Measurements from ENCODE around the gene DDO. TPM values are rescaled to one million over a fixed set of nuclear protein-coding genes. Genes with fewer than 3 reads are reported as not detected.

Gene DDO
- total and polyA plus RNA-seq, 9 donors = 0.45 to 2.5 (median 0.88) TPM; not detected in 3

GRCh38 chr6:110401585-110402176 lies 13.7 kb downstream of the DDO start:
- intact Hi-C loops (cut with DNase I) = no loop called here
- Histone ChIP-seq H3K27me3 (no peaks in the 10 kb centered on the region), H3K36me3 (no peaks in the 10 kb centered on the region), H3K4me1 (ENCODE audit: insufficient read depth) (peaks cover 3% of the 10 kb centered on the region), H3K9me3 (no peaks in the 10 kb centered on the region), H3K4me3 (no peak overlapping the region), H3K27ac (no peak overlapping the region)
- no peak for TF ChIP-seq EP300 (IDR thresholded peaks at IDR 0.05)
- TF ChIP-seq POLR2A (IDR thresholded peaks at IDR 0.05) = no peak
- 84 to 90% (median 90%) methylated on average over 4 of the region's 4 CpGs for WGBS, 3 donors
- no peak for DNase-seq

- no peaks in the 10 kb centered on the region for H3K36me3 ChIP-seq
These were observed 15.2 kb downstream of the DDO start for GRCh38 chr6:110400208-110400607.

DNA sequence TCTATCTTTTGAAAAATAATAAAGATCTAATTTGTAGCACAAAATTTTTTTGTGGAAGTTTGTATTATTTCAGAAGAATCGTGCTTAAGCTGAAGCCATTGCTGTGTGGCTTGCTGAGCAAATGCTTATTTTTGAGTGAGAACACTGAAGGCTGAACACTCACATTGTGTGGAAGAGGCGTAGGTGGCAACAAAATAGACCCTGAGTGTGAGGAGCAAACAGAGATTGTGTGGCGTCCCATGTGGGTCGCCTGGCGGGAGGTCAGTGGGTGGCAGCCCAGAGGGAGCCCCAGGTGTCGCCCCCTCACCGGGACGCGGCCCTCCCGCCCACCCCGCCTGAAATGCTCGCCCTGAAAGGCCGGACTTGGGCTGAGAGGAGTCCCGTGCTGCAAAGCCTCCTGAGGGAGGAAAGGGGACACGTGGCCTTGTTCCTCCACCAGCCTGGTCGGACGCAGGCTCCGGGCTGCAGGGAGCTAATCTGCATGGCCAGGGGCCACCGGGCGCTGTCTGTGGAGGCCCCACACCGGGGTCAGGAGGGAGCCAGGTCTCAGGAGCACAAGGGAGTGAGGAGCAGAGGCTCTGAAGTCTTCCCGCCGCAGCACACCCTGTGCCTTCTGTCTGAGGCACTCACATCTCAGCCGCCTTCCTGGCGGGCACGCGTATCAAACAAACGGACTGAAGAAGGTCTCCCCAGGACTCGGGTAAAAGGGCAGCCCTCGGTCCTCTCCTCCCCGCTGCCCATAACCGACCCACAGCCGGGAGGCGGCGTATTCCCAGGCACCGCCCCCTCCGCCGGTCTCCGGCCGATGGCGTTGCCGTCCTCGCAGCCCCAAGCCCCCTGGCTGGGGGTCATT lies 15.9 kb downstream of the DDO start:
- intact Hi-C loops (cut with DNase I) = loop anchor here in 2 of 4 donors (10.0 kb wide), 2 partner anchors 215 to 335 kb away; partner anchors contain the start of gene CDC40 (in 1 of the 2)
- WGBS, 3 donors = 18 to 44% (median 20%) methylated on average over 43 of the region's 43 CpGs
- peak overlapping the region in 1 of 2 donors; percentile 43 for H3K27ac ChIP-seq
- no peak for TF ChIP-seq POLR2A (IDR thresholded peaks at IDR 0.05)
- H3K4me3 ChIP-seq = peak overlapping the region; percentile 17
- H3K9me3 ChIP-seq = no peaks in the 10 kb centered on the region
- peak in 4 of 5 donors; percentile 35 to 69 (median 50) for DNase-seq
- no peaks in the 10 kb centered on the region for H3K36me3 ChIP-seq
- peaks cover 9% of the 10 kb centered on the region for H3K4me1 ChIP-seq (ENCODE audit: insufficient read depth)
- H3K27me3 ChIP-seq = no peaks in the 10 kb centered on the region

More at GRCh38 chr6:110400208-110400607, 15.2 kb downstream of the DDO start:
- WGBS, 3 donors = 43 to 73% (median 50%) methylated on average over 17 to 18 of the region's 18 CpGs
- peak in 3 of 5 donors; percentile 16 to 45 (median 27) for DNase-seq
- Histone ChIP-seq H3K9me3 (no peaks in the 10 kb centered on the region), H3K27me3 (no peaks in the 10 kb centered on the region), H3K27ac (no peak overlapping the region), H3K4me1 (ENCODE audit: insufficient read depth) (peaks cover 6% of the 10 kb centered on the region), H3K4me3 (peak overlapping the region; percentile 17)
- intact Hi-C loops (cut with DNase I) = no loop called here
- TF ChIP-seq POLR2A (IDR thresholded peaks at IDR 0.05) (no peak), EP300 (IDR thresholded peaks at IDR 0.05) (no peak)
- TF ChIP-seq, protein P1, sequence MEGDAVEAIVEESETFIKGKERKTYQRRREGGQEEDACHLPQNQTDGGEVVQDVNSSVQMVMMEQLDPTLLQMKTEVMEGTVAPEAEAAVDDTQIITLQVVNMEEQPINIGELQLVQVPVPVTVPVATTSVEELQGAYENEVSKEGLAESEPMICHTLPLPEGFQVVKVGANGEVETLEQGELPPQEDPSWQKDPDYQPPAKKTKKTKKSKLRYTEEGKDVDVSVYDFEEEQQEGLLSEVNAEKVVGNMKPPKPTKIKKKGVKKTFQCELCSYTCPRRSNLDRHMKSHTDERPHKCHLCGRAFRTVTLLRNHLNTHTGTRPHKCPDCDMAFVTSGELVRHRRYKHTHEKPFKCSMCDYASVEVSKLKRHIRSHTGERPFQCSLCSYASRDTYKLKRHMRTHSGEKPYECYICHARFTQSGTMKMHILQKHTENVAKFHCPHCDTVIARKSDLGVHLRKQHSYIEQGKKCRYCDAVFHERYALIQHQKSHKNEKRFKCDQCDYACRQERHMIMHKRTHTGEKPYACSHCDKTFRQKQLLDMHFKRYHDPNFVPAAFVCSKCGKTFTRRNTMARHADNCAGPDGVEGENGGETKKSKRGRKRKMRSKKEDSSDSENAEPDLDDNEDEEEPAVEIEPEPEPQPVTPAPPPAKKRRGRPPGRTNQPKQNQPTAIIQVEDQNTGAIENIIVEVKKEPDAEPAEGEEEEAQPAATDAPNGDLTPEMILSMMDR (IDR thresholded peaks at IDR 0.05) = no peak

- intact Hi-C loops (cut with DNase I) = loop anchor here in 2 of 4 donors (10.0 kb wide), 2 partner anchors 214 to 334 kb away; partner anchors contain the start of gene CDC40 (in 1 of the 2)
- H3K4me1 ChIP-seq (ENCODE audit: insufficient read depth) = peaks cover 11% of the 10 kb centered on the region
- no peak overlapping the region for H3K4me3 ChIP-seq
- no peak for TF ChIP-seq EP300 (IDR thresholded peaks at IDR 0.05)
- no peak for TF ChIP-seq POLR2A (IDR thresholded peaks at IDR 0.05)
- TF ChIP-seq, protein P1 (IDR thresholded peaks at IDR 0.05) = no peak
- no peak for DNase-seq
- peak overlapping the region in 1 of 2 donors; percentile 43 for H3K27ac ChIP-seq
- no peaks in the 10 kb centered on the region for H3K36me3 ChIP-seq
- 82 to 90% (median 85%) methylated on average over 4 of the region's 4 CpGs for WGBS, 3 donors
- no peaks in the 10 kb centered on the region for H3K27me3 ChIP-seq
- no peaks in the 10 kb centered on the region for H3K9me3 ChIP-seq
These were observed 16.6 kb downstream of the DDO start for GRCh38 chr6:110398778-110399177.

- no peak overlapping the region for H3K4me3 ChIP-seq
- H3K27me3 ChIP-seq = no peaks in the 10 kb centered on the region
- H3K27ac ChIP-seq = peak overlapping the region in 1 of 2 donors; percentile 36
- no peaks in the 10 kb centered on the region for H3K9me3 ChIP-seq
- DNase-seq = peak in 4 of 5 donors; percentile 57 to 75 (median 68)
- H3K36me3 ChIP-seq = no peaks in the 10 kb centered on the region
- 4 to 12% (median 5%) methylated on average over 4 of the region's 4 CpGs for WGBS, 3 donors
- TF ChIP-seq POLR2A (IDR thresholded peaks at IDR 0.05) = no peak
- TF ChIP-seq, protein P1 (IDR thresholded peaks at IDR 0.05) = no peak
- TF ChIP-seq EP300 (IDR thresholded peaks at IDR 0.05) = no peak
- peaks cover 11% of the 10 kb centered on the region for H3K4me1 ChIP-seq (ENCODE audit: insufficient read depth)
- intact Hi-C loops (cut with DNase I) = loop anchor here in 2 of 4 donors (10.0 kb wide), 2 partner anchors 210 to 330 kb away; partner anchors contain the start of gene CDC40 (in 1 of the 2)
These were observed 20.2 kb downstream of the DDO start for GRCh38 chr6:110395221-110395620.

Measured in ovary (tissue), 9 donors.